GM15510 (cell line): ENCODE measurements around the gene HABP2.

Experiments used
- POLR2A ChIP-seq: IDR thresholded peaks from 3 replicates; pipeline ENCODE4 v1.6.1; 2011; ENCODE audit warnings: borderline replicate concordance; ENCODE audit not compliant: insufficient read length; ENCODE audit errors: extremely low read depth

The HABP2 gene

GRCh38 chr10:113552701-113553100 lies at the start of gene HABP2:
Gene HABP2, plus strand, starts transcription at chr10:113553053. Its CDS starts 69 bp downstream, at chr10:113553122.
- no peak for TF ChIP-seq POLR2A

- no peak for TF ChIP-seq POLR2A
Observed at GRCh38 chr10:113503930-113504329, 48.9 kb upstream of the HABP2 start.

GRCh38 chr10:113504423-113504822 lies 48.4 kb upstream of the HABP2 start:
- no peak for TF ChIP-seq POLR2A

- TF ChIP-seq POLR2A: no peak
Observed at GRCh38 chr10:113506476-113506875, 46.4 kb upstream of the HABP2 start.

GRCh38 chr10:113511419-113511818 lies 41.4 kb upstream of the HABP2 start:
- no peak for TF ChIP-seq POLR2A

GRCh38 chr10:113515161-113515560 lies 37.7 kb upstream of the HABP2 start:
- no peak for TF ChIP-seq POLR2A

- no peak for TF ChIP-seq POLR2A
Observed at GRCh38 chr10:113515601-113516000, 37.3 kb upstream of the HABP2 start.

- no peak for TF ChIP-seq POLR2A
Observed at GRCh38 chr10:113516061-113516460, 36.8 kb upstream of the HABP2 start.

- no peak for TF ChIP-seq POLR2A
Observed at GRCh38 chr10:113517165-113517900, 35.5 kb upstream of the HABP2 start.

- TF ChIP-seq POLR2A: no peak
Observed at GRCh38 chr10:113517901-113518260, 35.0 kb upstream of the HABP2 start.

GRCh38 chr10:113518415-113518814 lies 34.4 kb upstream of the HABP2 start:
- TF ChIP-seq POLR2A: no peak

GRCh38 chr10:113518816-113519591 lies 33.8 kb upstream of the HABP2 start:
- TF ChIP-seq POLR2A: no peak

- TF ChIP-seq POLR2A: no peak
Observed at GRCh38 chr10:113519681-113520115, 33.2 kb upstream of the HABP2 start.

GRCh38 chr10:113520261-113520660 lies 32.6 kb upstream of the HABP2 start:
- TF ChIP-seq POLR2A: no peak

GRCh38 chr10:113520690-113521474 lies 32.0 kb upstream of the HABP2 start:
- TF ChIP-seq POLR2A: no peak
